DND-41 (cell line): ENCODE measurements around the gene GPC5.

Source experiments
- ATAC-seq: fragments of 200-7000 bp; cut with Tn5 transposase; 3 replicates; pipeline ENCODE4 v1.9.1; 2021; ENCODE audit warnings: low read depth; ENCODE audit not compliant: insufficient read depth
- DNase-seq: peaks from one replicate; pipeline ENCODE4 v3.0.0-alpha.2; 2020
- H2AFZ ChIP-seq: 2 replicates; pipeline ENCODE4 v1.6.0; 2012; ENCODE audit warnings: low read depth, low read length
- H3K27ac ChIP-seq: 2 replicates; pipeline ENCODE4 v1.5.1; 2012; ENCODE audit warnings: low read length, inconsistent platforms
- H3K27me3 ChIP-seq: fragments of 200-600 bp; sonication (generic); 2 replicates; pipeline ENCODE4 v1.6.0; 2012; ENCODE audit warnings: low read length, mild to moderate bottlenecking, inconsistent platforms; ENCODE audit not compliant: insufficient read depth, poor library complexity
- H3K36me3 ChIP-seq: 2 replicates; pipeline ENCODE4 v1.5.1; 2012; ENCODE audit warnings: low read length, inconsistent platforms; ENCODE audit not compliant: insufficient read depth
- H3K4me1 ChIP-seq: 2 replicates; pipeline ENCODE4 v1.5.1; 2012; ENCODE audit warnings: mild to moderate bottlenecking, low read length; ENCODE audit not compliant: insufficient read depth
- H3K4me2 ChIP-seq: 2 replicates; pipeline ENCODE4 v1.6.0; 2012; ENCODE audit warnings: mild to moderate bottlenecking, moderate library complexity, low read length, inconsistent platforms; ENCODE audit not compliant: insufficient read depth
- H3K4me3 ChIP-seq, 2 experiments: fragments of 200-600 bp in 1 of 2; shearing (Covaris generic) in 1 of 2; 2 replicates each; pipeline ENCODE4 v1.5.1; 2012 to 2016; ENCODE audit warnings: inconsistent platforms in 2 of 2, low read length in 2 of 2, mild to moderate bottlenecking in 2 of 2, low read depth in 1 of 2, moderate library complexity in 1 of 2
- H3K79me2 ChIP-seq: 2 replicates; pipeline ENCODE4 v1.6.0; 2012; ENCODE audit warnings: low read length, inconsistent platforms; ENCODE audit not compliant: insufficient read depth
- H3K9ac ChIP-seq: 2 replicates; pipeline ENCODE4 v1.6.0; 2012; ENCODE audit warnings: low read depth, mild to moderate bottlenecking, inconsistent platforms, low read length, moderate library complexity
- H3K9me3 ChIP-seq: 2 replicates; pipeline ENCODE4 v1.5.1; 2012; ENCODE audit warnings: low read length, moderate library complexity, mild to moderate bottlenecking, inconsistent platforms; ENCODE audit not compliant: insufficient read depth, severe bottlenecking
- H4K20me1 ChIP-seq: 2 replicates; pipeline ENCODE4 v1.6.0; 2012; ENCODE audit warnings: low read length; ENCODE audit not compliant: insufficient read depth
- EZH2 ChIP-seq: IDR thresholded peaks from 3 replicates; pipeline ENCODE4 v1.6.1; 2012; ENCODE audit warnings: borderline replicate concordance, low read depth, mild to moderate bottlenecking, moderate library complexity, low read length, inconsistent platforms; ENCODE audit not compliant: severe bottlenecking
- TF ChIP-seq, protein P1 (sequence below): IDR thresholded peaks from 2 replicates; pipeline ENCODE4 v1.5.1; 2012; ENCODE audit warnings: borderline replicate concordance, low read length, moderate library complexity, mild to moderate bottlenecking; ENCODE audit not compliant: poor library complexity, severe bottlenecking; ENCODE audit errors: extremely low read depth

GPC5 gene

DNA sequence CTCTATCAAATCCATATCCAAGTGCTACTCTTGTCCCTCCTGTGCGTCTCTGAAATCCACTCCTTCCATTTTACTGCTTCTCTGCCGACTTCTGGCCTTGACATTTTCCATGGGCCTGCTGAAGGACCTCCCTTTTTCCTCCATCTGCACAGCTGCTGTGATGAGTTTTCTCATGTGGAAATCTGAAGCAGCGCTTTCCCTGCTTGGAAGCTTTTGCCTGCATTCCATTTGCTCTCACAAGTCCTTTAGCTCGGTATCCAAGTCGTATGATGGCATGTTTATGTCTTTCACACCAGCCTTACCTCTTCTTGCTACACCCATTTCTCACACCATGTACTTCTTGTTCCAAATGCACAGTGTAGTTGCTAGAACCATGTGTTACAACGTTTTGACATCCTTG is 328.2 kb downstream of the GPC5 start:
- no peaks in the 10 kb centered on the region for H3K27me3 ChIP-seq
- no peak overlapping the region for H3K9ac ChIP-seq
- H3K79me2 ChIP-seq, result no peaks in the 10 kb centered on the region
- H3K36me3 ChIP-seq, result no peaks in the 10 kb centered on the region
- no peak for ATAC-seq
- no peak overlapping the region for H3K4me2 ChIP-seq
- no peaks in the 10 kb centered on the region for H4K20me1 ChIP-seq
- no peak for DNase-seq
- no peaks in the 10 kb centered on the region for H3K9me3 ChIP-seq
- TF ChIP-seq, protein P1, sequence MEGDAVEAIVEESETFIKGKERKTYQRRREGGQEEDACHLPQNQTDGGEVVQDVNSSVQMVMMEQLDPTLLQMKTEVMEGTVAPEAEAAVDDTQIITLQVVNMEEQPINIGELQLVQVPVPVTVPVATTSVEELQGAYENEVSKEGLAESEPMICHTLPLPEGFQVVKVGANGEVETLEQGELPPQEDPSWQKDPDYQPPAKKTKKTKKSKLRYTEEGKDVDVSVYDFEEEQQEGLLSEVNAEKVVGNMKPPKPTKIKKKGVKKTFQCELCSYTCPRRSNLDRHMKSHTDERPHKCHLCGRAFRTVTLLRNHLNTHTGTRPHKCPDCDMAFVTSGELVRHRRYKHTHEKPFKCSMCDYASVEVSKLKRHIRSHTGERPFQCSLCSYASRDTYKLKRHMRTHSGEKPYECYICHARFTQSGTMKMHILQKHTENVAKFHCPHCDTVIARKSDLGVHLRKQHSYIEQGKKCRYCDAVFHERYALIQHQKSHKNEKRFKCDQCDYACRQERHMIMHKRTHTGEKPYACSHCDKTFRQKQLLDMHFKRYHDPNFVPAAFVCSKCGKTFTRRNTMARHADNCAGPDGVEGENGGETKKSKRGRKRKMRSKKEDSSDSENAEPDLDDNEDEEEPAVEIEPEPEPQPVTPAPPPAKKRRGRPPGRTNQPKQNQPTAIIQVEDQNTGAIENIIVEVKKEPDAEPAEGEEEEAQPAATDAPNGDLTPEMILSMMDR, result no peak
- no peak for TF ChIP-seq EZH2
- H3K4me1 ChIP-seq, result no peaks in the 10 kb centered on the region
- H2AFZ ChIP-seq, result no peak overlapping the region
- H3K27ac ChIP-seq, result no peak overlapping the region
- H3K4me3 ChIP-seq, result no peak overlapping the region

DNA sequence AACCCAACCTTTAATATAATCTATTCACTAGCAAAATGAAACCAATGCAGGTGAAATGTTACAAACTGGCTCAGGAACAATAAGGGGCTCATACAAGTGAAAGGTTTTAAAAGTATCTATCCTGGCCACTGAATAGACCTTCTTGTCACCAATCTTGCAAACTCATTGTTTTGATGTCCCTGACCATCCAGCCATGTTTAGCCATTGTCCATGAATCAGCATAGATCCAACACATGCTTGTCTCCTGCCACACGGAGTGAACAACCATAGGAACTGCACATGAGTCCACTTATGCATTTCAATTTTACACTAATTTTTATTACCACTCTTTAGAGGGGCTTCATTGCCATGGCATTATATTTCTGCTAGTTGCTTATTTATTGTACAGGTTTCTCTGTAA is 331.4 kb downstream of the GPC5 start:
- Histone ChIP-seq H4K20me1 (no peaks in the 10 kb centered on the region), H3K27ac (no peak overlapping the region), H3K4me1 (no peaks in the 10 kb centered on the region), H3K9ac (no peak overlapping the region), H2AFZ (no peak overlapping the region), H3K9me3 (no peaks in the 10 kb centered on the region), H3K4me2 (no peak overlapping the region), H3K4me3 (no peak overlapping the region), H3K27me3 (no peaks in the 10 kb centered on the region), H3K36me3 (no peaks in the 10 kb centered on the region), H3K79me2 (no peaks in the 10 kb centered on the region)
- DNase-seq (no peak), ATAC-seq (no peak)
- TF ChIP-seq, protein P1, result no peak
- TF ChIP-seq EZH2, result no peak

DNA sequence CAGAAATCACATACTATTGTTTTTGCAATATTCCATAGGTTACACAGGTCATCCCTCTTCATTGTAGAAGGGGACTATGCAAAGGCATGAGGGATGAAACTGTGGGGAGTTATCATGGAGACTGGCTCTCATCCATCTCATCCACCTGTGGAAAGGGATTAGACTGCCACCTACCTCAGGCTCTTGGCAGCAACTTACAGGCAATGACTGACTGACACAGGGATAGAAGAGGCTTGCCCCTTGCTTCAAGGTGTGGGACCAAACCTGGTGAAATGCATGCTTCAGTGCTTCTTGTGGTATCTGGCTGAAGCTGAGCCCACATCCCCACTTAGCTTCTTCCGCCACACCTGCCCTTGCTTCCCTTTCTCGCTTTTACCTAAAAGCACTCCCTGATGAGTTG is 341.3 kb downstream of the GPC5 start:
- H4K20me1 ChIP-seq, result no peaks in the 10 kb centered on the region
- H3K4me1 ChIP-seq, result no peaks in the 10 kb centered on the region
- no peak overlapping the region for H3K9ac ChIP-seq
- H3K9me3 ChIP-seq, result no peaks in the 10 kb centered on the region
- H3K4me3 ChIP-seq, result no peak overlapping the region
- DNase-seq, result no peak
- no peaks in the 10 kb centered on the region for H3K27me3 ChIP-seq
- H3K27ac ChIP-seq, result no peak overlapping the region
- TF ChIP-seq EZH2, result no peak
- TF ChIP-seq, protein P1, result no peak
- H3K36me3 ChIP-seq, result no peaks in the 10 kb centered on the region
- H2AFZ ChIP-seq, result no peak overlapping the region
- H3K79me2 ChIP-seq, result no peaks in the 10 kb centered on the region
- no peak overlapping the region for H3K4me2 ChIP-seq
- no peak for ATAC-seq

DNA sequence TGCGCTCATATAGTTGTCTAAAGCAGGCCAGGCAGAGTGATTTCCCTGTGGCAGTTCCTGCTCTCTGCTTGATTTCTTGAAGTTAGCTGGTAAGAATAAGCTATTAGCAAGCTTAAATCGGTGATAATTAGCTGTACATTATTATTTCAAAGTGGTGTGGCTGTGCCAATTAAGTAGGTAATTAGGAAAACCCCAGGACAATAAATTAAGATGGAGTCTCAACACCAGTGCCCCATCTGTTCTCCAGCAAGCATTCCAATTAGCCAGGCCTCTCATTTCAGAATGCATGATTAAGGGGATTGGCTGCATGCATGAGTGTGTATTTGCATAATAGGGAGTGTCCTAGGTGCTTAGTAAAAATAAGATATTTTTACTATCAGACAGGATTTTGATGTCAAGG is 342.3 kb downstream of the GPC5 start:
- no peak overlapping the region for H2AFZ ChIP-seq
- no peak for DNase-seq
- H3K4me2 ChIP-seq, result no peak overlapping the region
- ATAC-seq, result no peak
- H3K4me1 ChIP-seq, result no peaks in the 10 kb centered on the region
- H3K27me3 ChIP-seq, result no peaks in the 10 kb centered on the region
- H4K20me1 ChIP-seq, result no peaks in the 10 kb centered on the region
- H3K27ac ChIP-seq, result no peak overlapping the region
- no peak overlapping the region for H3K9ac ChIP-seq
- no peaks in the 10 kb centered on the region for H3K36me3 ChIP-seq
- no peak overlapping the region for H3K4me3 ChIP-seq
- H3K9me3 ChIP-seq, result no peaks in the 10 kb centered on the region
- no peaks in the 10 kb centered on the region for H3K79me2 ChIP-seq
- TF ChIP-seq, protein P1, result no peak
- no peak for TF ChIP-seq EZH2
